H9 (cell line): ENCODE data around the gene CASD1. TPM values are rescaled to one million over a fixed set of nuclear protein-coding genes. Genes with fewer than 3 reads are reported as not detected.

Experiments
- DNase-seq: peaks from one replicate; pipeline ENCODE4 v3.0.0-alpha.2; 2017
- H2AFZ ChIP-seq: one replicate; pipeline ENCODE4 v1.6.1; 2013; ENCODE audit warnings: mild to moderate bottlenecking, low read length, control low read depth, moderate library complexity
- H2AK5ac ChIP-seq: 2 replicates; pipeline ENCODE4 v1.6.1; 2013; ENCODE audit warnings: low read length, control low read depth, mixed read lengths; ENCODE audit not compliant: insufficient read length
- H2BK120ac ChIP-seq: one replicate; pipeline ENCODE4 v1.6.1; 2013; ENCODE audit warnings: low read depth, mild to moderate bottlenecking, low read length, control low read depth, inconsistent platforms; ENCODE audit not compliant: poor library complexity, severe bottlenecking
- H2BK12ac ChIP-seq: 2 replicates; pipeline ENCODE4 v1.6.1; 2013; ENCODE audit warnings: low read length, control low read depth, mixed read lengths, low read depth; ENCODE audit not compliant: insufficient read length
- H2BK15ac ChIP-seq: 2 replicates; pipeline ENCODE4 v1.6.1; 2013; ENCODE audit warnings: low read depth, low read length, control low read depth
- H2BK20ac ChIP-seq: one replicate; pipeline ENCODE4 v1.6.1; 2013; ENCODE audit warnings: low read depth, mild to moderate bottlenecking, low read length, control low read depth, inconsistent platforms; ENCODE audit not compliant: poor library complexity, severe bottlenecking
- H2BK5ac ChIP-seq: 2 replicates; pipeline ENCODE4 v1.6.1; 2013; ENCODE audit warnings: low read length, control low read depth, mixed read lengths; ENCODE audit not compliant: insufficient read length
- H3K14ac ChIP-seq: 2 replicates; pipeline ENCODE4 v1.6.1; 2013; ENCODE audit warnings: low read length, control low read depth; ENCODE audit not compliant: insufficient read depth
- H3K18ac ChIP-seq: 2 replicates; pipeline ENCODE4 v1.6.1; 2013; ENCODE audit warnings: low read depth, mild to moderate bottlenecking, mixed read lengths, low read length, control low read depth; ENCODE audit not compliant: insufficient read length
- H3K23ac ChIP-seq: 2 replicates; pipeline ENCODE4 v1.6.1; 2013; ENCODE audit warnings: low read length, control low read depth, mixed read lengths, low read depth; ENCODE audit not compliant: insufficient read length
- H3K23me2 ChIP-seq: 2 replicates; pipeline ENCODE4 v1.6.1; 2013; ENCODE audit warnings: low read depth, mild to moderate bottlenecking, mixed read lengths, low read length, control low read depth; ENCODE audit not compliant: insufficient read length, poor library complexity, severe bottlenecking
- H3K27ac ChIP-seq: 2 replicates; pipeline ENCODE4 v1.5.1; 2013; ENCODE audit warnings: low read length, control low read depth, mixed read lengths, low read depth; ENCODE audit not compliant: insufficient read length
- H3K27me3 ChIP-seq: 2 replicates; pipeline ENCODE4 v1.6.1; 2013; ENCODE audit warnings: low read length, control low read depth, inconsistent platforms; ENCODE audit not compliant: insufficient read depth
- H3K4ac ChIP-seq: 2 replicates; pipeline ENCODE4 v1.6.1; 2013; ENCODE audit warnings: low read depth, mild to moderate bottlenecking, control low read depth, inconsistent platforms, low read length, moderate library complexity
- H3K4me1 ChIP-seq: 2 replicates; pipeline ENCODE4 v1.6.1; 2013; ENCODE audit warnings: low read length, control low read depth, inconsistent platforms; ENCODE audit not compliant: insufficient read depth
- H3K4me2 ChIP-seq: 2 replicates; pipeline ENCODE4 v1.6.1; 2013; ENCODE audit warnings: low read length, control low read depth, mixed read lengths; ENCODE audit not compliant: insufficient read length, insufficient read depth
- H3K56ac ChIP-seq: 2 replicates; pipeline ENCODE4 v1.6.1; 2013; ENCODE audit warnings: low read depth, mild to moderate bottlenecking, mixed read lengths, low read length, control low read depth; ENCODE audit not compliant: insufficient read length
- H3K79me1 ChIP-seq: 2 replicates; pipeline ENCODE4 v1.6.1; 2013; ENCODE audit warnings: low read depth, mild to moderate bottlenecking, moderate library complexity, low read length, control low read depth, inconsistent platforms; ENCODE audit not compliant: insufficient read depth, poor library complexity, severe bottlenecking
- H3K79me2 ChIP-seq: 2 replicates; pipeline ENCODE4 v1.6.1; 2013; ENCODE audit warnings: low read length, control low read depth, inconsistent platforms; ENCODE audit not compliant: insufficient read depth
- H3K9ac ChIP-seq: 2 replicates; pipeline ENCODE4 v1.6.1; 2013; ENCODE audit warnings: low read length, control low read depth, mixed read lengths; ENCODE audit not compliant: insufficient read length; ENCODE audit errors: extremely low read depth
- H3K9me3 ChIP-seq: one replicate; pipeline ENCODE4 v1.6.1; 2013; ENCODE audit warnings: low read depth, low read length, inconsistent platforms; ENCODE audit not compliant: control insufficient read depth
- H3T11ph ChIP-seq: one replicate; pipeline ENCODE4 v1.6.1; 2013; ENCODE audit warnings: mild to moderate bottlenecking, low read length, control low read depth, inconsistent platforms
- H4K20me1 ChIP-seq: one replicate; pipeline ENCODE4 v1.6.1; 2013; ENCODE audit not compliant: control insufficient read depth, insufficient read length, insufficient read depth
- H4K5ac ChIP-seq: 2 replicates; pipeline ENCODE4 v1.6.1; 2013; ENCODE audit warnings: low read depth, mild to moderate bottlenecking, mixed read lengths, low read length, control low read depth; ENCODE audit not compliant: insufficient read length
- H4K8ac ChIP-seq: replicated peaks from 2 replicates; pipeline ENCODE4 v1.6.1; 2013; ENCODE audit warnings: low read length, control low read depth, mixed read lengths, low read depth; ENCODE audit not compliant: insufficient read length
- H4K91ac ChIP-seq: 2 replicates; pipeline ENCODE4 v1.6.1; 2013; ENCODE audit warnings: low read depth, mild to moderate bottlenecking, moderate library complexity, mixed read lengths, low read length, control low read depth; ENCODE audit not compliant: insufficient read length
- H3K27ac Mint-ChIP-seq, 3 experiments: 2 replicates in 2 of 3; 3 replicates in 1 of 3; pipeline ENCODE4 v1.8.0; 2020 to 2021; ENCODE audit warnings: mixed read lengths in 3 of 3, mild to moderate bottlenecking in 1 of 3, moderate library complexity in 1 of 3
- H3K27me3 Mint-ChIP-seq: 2 replicates; pipeline ENCODE4 v1.8.0; 2021; ENCODE audit warnings: low read depth, mild to moderate bottlenecking, moderate library complexity, mixed read lengths
- H3K36me3 Mint-ChIP-seq, 3 experiments: 2 replicates in 2 of 3; 3 replicates in 1 of 3; pipeline ENCODE4 v1.8.0; 2020 to 2021; ENCODE audit warnings: low read depth in 3 of 3, mixed read lengths in 3 of 3; ENCODE audit not compliant: insufficient read depth in 1 of 3
- H3K4me1 Mint-ChIP-seq, 2 experiments: 2 replicates each; pipeline ENCODE4 v1.8.0; 2020; ENCODE audit warnings: mixed read lengths in 2 of 2
- H3K4me3 Mint-ChIP-seq, 2 experiments: 2 replicates in 1 of 2; 3 replicates in 1 of 2; pipeline ENCODE4 v1.8.0; 2020 to 2021; ENCODE audit warnings: mild to moderate bottlenecking in 2 of 2, mixed read lengths in 2 of 2, moderate library complexity in 1 of 2
- H3K9me3 Mint-ChIP-seq, 2 experiments: 2 replicates in 1 of 2; 3 replicates in 1 of 2; pipeline ENCODE4 v1.8.0; 2020; ENCODE audit warnings: mild to moderate bottlenecking in 2 of 2, mixed read lengths in 2 of 2, moderate library complexity in 1 of 2
- CTCF ChIP-seq: fragments of 200-600 bp; sonication (generic); conservative IDR thresholded peaks from 3 replicates; pipeline ENCODE4 v1.8.0; 2021; ENCODE audit warnings: antibody characterized with exemption, mild to moderate bottlenecking
- total RNA-seq: library from RNA; stranded (reverse); gene quantifications from 2 replicates; pipeline ENCODE4 v1.2.1, GENCODE V29; 2021

CASD1 gene
- total RNA-seq, 1 experiment from 2014 or later, result 21.6 TPM

GRCh38 chr7:94557215-94557614 lies 47.6 kb downstream of the CASD1 start:
- no peak overlapping the region for H2AFZ ChIP-seq
- H3K79me1 ChIP-seq, result no peaks in the 10 kb centered on the region
- H3K4me1 Mint-ChIP-seq, result no peaks in the 10 kb centered on the region
- no peaks in the 10 kb centered on the region for H3K9me3 ChIP-seq
- no peaks in the 10 kb centered on the region for H3K9me3 Mint-ChIP-seq
- H3K27ac ChIP-seq, result no peak overlapping the region
- no peak overlapping the region for H4K91ac ChIP-seq
- no peak overlapping the region for H4K8ac ChIP-seq
- no peak overlapping the region for H2BK15ac ChIP-seq
- no peak overlapping the region for H2BK12ac ChIP-seq
- no peak overlapping the region for H3K14ac ChIP-seq
- H3K4me3 Mint-ChIP-seq, result no peak overlapping the region
- no peak overlapping the region for H4K5ac ChIP-seq
- H3K27me3 Mint-ChIP-seq, result no peaks in the 10 kb centered on the region
- H3K27ac Mint-ChIP-seq, result no peak overlapping the region
- no peak for TF ChIP-seq CTCF
- no peak overlapping the region for H2BK120ac ChIP-seq
- no peak overlapping the region for H2AK5ac ChIP-seq
- H3K4me1 ChIP-seq, result no peaks in the 10 kb centered on the region
- no peak for DNase-seq
- no peaks in the 10 kb centered on the region for H3K23me2 ChIP-seq
- H3K27me3 ChIP-seq, result no peaks in the 10 kb centered on the region
- H3T11ph ChIP-seq, result no peak overlapping the region
- H2BK20ac ChIP-seq, result no peak overlapping the region
- H3K4ac ChIP-seq, result no peak overlapping the region
- no peaks in the 10 kb centered on the region for H4K20me1 ChIP-seq
- no peaks in the 10 kb centered on the region for H3K79me2 ChIP-seq
- no peak overlapping the region for H3K9ac ChIP-seq
- H3K18ac ChIP-seq, result no peak overlapping the region
- no peak overlapping the region for H3K4me2 ChIP-seq
- H3K36me3 Mint-ChIP-seq, result peaks cover 0 to 25% (median 14%) of the 10 kb centered on the region in 3 experiments; a peak in 5 of 7 replicates
- H3K56ac ChIP-seq, result no peak overlapping the region
- H2BK5ac ChIP-seq, result no peak overlapping the region
- H3K23ac ChIP-seq, result no peak overlapping the region
